Lung (tissue), 12 donors: ENCODE data around the gene PABPN1L. TPM values are rescaled to one million over a fixed set of nuclear protein-coding genes. Genes with fewer than 3 reads are reported as not detected.

Source experiments
- ATAC-seq: fragments of 200-7000 bp; cut with Tn5 transposase; one replicate; pipeline ENCODE4 v1.9.1; 2020; ENCODE audit warnings: moderate number of reproducible peaks; ENCODE audit not compliant: insufficient read depth, low FRiP score
- DNase-seq, 3 donors: peaks; one replicate each; pipeline ENCODE4 v3.0.0-alpha.2; 2013 to 2017
- H3K27ac ChIP-seq, 2 donors: one replicate each; pipeline ENCODE4 v1.5.1; 2013; ENCODE audit warnings: mild to moderate bottlenecking in 2 of 2, moderate library complexity in 2 of 2, control low read depth in 1 of 2, inconsistent platforms in 1 of 2, low read depth in 1 of 2, low read length in 1 of 2
- H3K27me3 ChIP-seq, 3 donors: one replicate each; pipeline ENCODE4 v1.5.1; 2013; ENCODE audit warnings: low read length in 2 of 3; ENCODE audit not compliant: control insufficient read depth in 3 of 3, insufficient read depth in 3 of 3
- H3K36me3 ChIP-seq, 4 donors: one replicate each; pipeline ENCODE4 v1.5.1; 2013; ENCODE audit warnings: low read length in 4 of 4, mild to moderate bottlenecking in 1 of 4, moderate library complexity in 1 of 4; ENCODE audit not compliant: control insufficient read depth in 4 of 4, insufficient read depth in 4 of 4
- H3K4me1 ChIP-seq, 5 donors: one replicate each; pipeline ENCODE4 v1.5.1; 2013; ENCODE audit warnings: low read length in 5 of 5, mild to moderate bottlenecking in 2 of 5, moderate library complexity in 1 of 5; ENCODE audit not compliant: control insufficient read depth in 5 of 5, insufficient read depth in 5 of 5
- H3K4me3 ChIP-seq: one replicate; pipeline ENCODE4 v1.5.1; 2013; ENCODE audit warnings: mild to moderate bottlenecking, control low read depth, moderate library complexity
- H3K9ac ChIP-seq, 2 donors: one replicate each; pipeline ENCODE4 v1.5.1; 2013; ENCODE audit warnings: low read length in 2 of 2, control low read depth in 1 of 2; ENCODE audit not compliant: insufficient read depth in 1 of 2
- H3K9me3 ChIP-seq, 4 donors: one replicate each; pipeline ENCODE4 v1.5.1; 2013; ENCODE audit warnings: low read length in 3 of 4, mild to moderate bottlenecking in 1 of 4, moderate library complexity in 1 of 4; ENCODE audit not compliant: control insufficient read depth in 4 of 4, insufficient read depth in 3 of 4
- WGBS, 2 donors: extraction: QIAGEN DNeasy Blood & Tissue Kit; methylation state at CpG; one replicate each; pipeline ENCODE4 v1.1.7; 2013; 5-methylcytosine and 5-hydroxymethylcytosine counted together
- polyA plus RNA-seq, 2 donors: library from polyadenylated mRNA; stranded (reverse); fragments of 200-250 nt; gene quantifications; one replicate each; pipeline ENCODE4 v1.2.1, GENCODE V29; 2013
- total RNA-seq, 2 donors: library from RNA; depleted of rRNA in 1 of 2; stranded (reverse); fragments of >200 nt in 1 of 2; gene quantifications; one replicate each; pipeline ENCODE4 v1.2.1, GENCODE V29; 2014 to 2021
- TF ChIP-seq, protein P1 (sequence below): IDR thresholded peaks from 2 replicates; pipeline ENCODE4 v1.5.1; 2012; ENCODE audit warnings: mild to moderate bottlenecking; ENCODE audit errors: control extremely low read depth, extremely low read depth
- donor health status: control.
- donor health status: control.
- donor health status: Bipolar disorder and iron deficiency.
- donor health status: healthy.
- donor health status: DM: yes; HTN: yes; CAD: no.

The PABPN1L gene
- total and polyA plus RNA-seq, 4 donors, result 0.03 to 0.22 TPM; not detected in 2

DNA sequence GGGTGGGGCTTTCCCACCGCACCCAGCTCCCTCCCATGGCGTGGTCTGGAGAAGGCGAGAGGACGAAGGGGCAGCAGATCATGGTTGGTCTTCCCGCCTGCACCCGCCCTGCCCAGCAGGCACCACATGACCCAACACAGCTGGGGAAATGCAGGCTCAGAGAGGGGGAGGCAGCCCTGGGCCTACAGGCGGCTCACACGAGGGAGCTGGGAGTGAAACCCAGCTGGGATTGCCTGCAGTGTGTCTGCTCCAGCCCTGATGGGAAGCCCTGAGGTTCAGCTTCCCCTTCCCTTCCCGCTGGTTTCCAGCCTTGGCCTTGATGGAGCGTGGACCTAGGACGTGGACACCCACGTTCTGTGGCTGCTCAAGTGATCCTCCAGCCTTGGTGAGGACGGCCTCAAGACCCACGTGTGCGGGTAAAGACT lies 20.0 kb upstream of the PABPN1L start:
- Histone ChIP-seq H3K4me1 (peaks cover 0 to 24% (median 13%) of the 10 kb centered on the region in 5 donors), H3K27ac (peak overlapping the region; percentile 37 to 40), H3K9ac (no peak overlapping the region), H3K36me3 (peaks cover 0 to 4% (median 0%) of the 10 kb centered on the region in 4 donors), H3K9me3 (no peaks in the 10 kb centered on the region), H3K4me3 (no peak overlapping the region), H3K27me3 (no peaks in the 10 kb centered on the region)
- TF ChIP-seq, protein P1, sequence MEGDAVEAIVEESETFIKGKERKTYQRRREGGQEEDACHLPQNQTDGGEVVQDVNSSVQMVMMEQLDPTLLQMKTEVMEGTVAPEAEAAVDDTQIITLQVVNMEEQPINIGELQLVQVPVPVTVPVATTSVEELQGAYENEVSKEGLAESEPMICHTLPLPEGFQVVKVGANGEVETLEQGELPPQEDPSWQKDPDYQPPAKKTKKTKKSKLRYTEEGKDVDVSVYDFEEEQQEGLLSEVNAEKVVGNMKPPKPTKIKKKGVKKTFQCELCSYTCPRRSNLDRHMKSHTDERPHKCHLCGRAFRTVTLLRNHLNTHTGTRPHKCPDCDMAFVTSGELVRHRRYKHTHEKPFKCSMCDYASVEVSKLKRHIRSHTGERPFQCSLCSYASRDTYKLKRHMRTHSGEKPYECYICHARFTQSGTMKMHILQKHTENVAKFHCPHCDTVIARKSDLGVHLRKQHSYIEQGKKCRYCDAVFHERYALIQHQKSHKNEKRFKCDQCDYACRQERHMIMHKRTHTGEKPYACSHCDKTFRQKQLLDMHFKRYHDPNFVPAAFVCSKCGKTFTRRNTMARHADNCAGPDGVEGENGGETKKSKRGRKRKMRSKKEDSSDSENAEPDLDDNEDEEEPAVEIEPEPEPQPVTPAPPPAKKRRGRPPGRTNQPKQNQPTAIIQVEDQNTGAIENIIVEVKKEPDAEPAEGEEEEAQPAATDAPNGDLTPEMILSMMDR, result no peak
- 81 to 85% methylated on average over 15 of the region's 15 CpGs for WGBS, 2 donors
- no peak for ATAC-seq
- DNase-seq, result peak; percentile 28 to 35 (median 31)

DNA sequence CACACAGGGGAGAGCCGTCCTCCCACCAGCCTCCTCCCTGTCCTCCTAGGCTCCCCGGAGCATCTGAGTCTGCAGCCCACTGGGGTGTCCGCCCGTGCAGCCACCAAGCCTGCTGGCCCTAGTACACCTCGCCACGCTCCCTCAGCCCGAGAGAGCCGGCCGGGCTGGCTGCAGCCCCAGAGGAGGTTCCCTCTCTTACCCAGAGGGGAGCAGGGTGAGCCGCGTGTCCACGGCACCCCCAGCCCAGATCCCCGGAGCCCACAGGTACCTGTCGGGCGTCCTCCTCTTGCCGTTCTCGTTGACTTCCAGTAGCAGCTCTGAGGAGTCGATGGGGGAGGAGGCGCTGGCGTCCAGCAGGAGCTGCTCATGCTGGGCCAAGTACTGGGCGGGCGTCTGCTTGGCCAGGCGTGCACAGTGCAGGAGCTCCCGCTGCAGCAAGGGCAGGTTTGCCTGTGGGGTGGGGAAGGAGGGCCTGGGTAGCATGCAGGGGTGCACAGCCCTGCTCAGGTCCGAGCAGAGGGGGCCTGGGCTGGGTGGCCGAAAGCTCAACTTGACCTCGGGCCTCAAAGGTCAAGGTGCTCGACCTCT lies 19.3 kb upstream of the PABPN1L start:
- DNase-seq (no peak), ATAC-seq (no peak)
- Histone ChIP-seq H3K4me1 (peaks cover 0 to 30% (median 15%) of the 10 kb centered on the region in 5 donors), H3K27ac (no peak overlapping the region), H3K9me3 (no peaks in the 10 kb centered on the region), H3K27me3 (peaks cover 0 to 3% (median 0%) of the 10 kb centered on the region in 3 donors), H3K9ac (no peak overlapping the region), H3K36me3 (peaks cover 0 to 4% (median 0%) of the 10 kb centered on the region in 4 donors), H3K4me3 (no peak overlapping the region)
- TF ChIP-seq, protein P1, result no peak
- 83 to 89% methylated on average over 27 to 28 of the region's 28 CpGs for WGBS, 2 donors

DNA sequence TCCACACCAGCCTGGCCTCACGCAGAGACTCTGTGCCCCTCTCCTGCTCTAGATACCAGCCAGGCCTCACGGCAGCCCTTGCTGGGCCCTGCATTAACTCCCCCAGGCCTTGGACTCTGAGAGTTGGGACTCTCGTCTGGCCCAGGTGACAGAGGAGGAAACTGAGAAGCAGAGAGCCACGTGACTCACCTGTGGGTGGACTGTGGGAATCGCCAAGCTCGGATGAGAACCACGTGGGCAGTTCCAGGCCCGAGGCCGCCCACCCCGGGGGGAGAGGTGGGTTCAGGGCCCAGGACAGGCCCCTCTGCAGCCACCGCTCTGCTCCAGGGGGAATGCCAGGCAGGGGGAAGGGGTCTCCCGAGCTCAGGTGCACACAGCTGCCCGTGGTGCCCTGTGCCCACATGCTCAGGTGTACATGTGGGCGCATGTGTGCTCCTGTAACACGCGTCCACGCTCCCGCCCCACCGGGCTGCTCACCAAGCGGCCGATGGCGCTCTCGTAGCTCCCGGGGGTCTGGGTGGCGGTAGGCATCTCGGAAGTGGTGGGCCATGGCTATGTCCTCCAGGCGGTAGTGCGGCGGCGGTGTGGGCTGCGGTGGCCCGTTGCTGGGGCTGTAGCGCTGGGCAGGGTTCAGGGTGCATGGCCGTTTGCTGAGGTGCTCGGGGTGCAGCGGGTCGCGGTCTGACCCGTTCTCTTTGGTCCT lies 18.3 kb upstream of the PABPN1L start:
- Histone ChIP-seq H3K9me3 (no peaks in the 10 kb centered on the region), H3K27me3 (peaks cover 0 to 6% (median 3%) of the 10 kb centered on the region in 3 donors), H3K4me1 (peaks cover 0 to 36% (median 15%) of the 10 kb centered on the region in 5 donors), H3K36me3 (peaks cover 0 to 4% (median 0%) of the 10 kb centered on the region in 4 donors), H3K9ac (no peak overlapping the region), H3K27ac (no peak overlapping the region), H3K4me3 (no peak overlapping the region)
- TF ChIP-seq, protein P1, result no peak
- ATAC-seq (no peak), DNase-seq (no peak)
- 95 to 96% methylated on average over 39 of the region's 39 CpGs for WGBS, 2 donors
